ENCODE measurements around the gene THRB.

Gene THRB

DNA sequence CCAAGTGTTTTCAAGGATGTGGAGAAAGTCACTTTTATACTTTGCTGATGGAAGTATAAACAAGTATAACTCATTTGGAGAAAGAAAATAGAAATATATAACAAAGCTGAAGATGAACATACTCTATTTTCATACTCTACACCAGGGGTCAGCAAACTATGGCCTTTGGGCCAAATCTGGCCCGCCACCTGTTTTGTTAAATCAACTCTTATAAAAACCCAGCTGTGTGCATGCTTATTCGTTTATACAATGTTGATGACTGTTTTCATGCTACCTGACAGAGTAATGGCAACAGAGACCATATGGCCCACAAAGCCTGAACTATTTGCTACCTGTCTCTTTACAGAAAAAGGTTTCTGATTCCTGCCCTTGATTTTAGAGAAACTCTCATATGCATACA lies 425.6 kb downstream of the THRB start:
- no peak for DNase-seq

- no peak for DNase-seq
Observed at GRCh38 chr3:24067483-24067882, 427.2 kb downstream of the THRB start.

All from DMS79 treated with DMSO at 0.1 percent for 48 hours (cell line).